Measurements from ENCODE around the gene CACNA1D.

CACNA1D gene

GRCh38 chr3:53725387-53725995, 231.1 kb downstream of the CACNA1D start:
- no peak for DNase-seq

- no peak for DNase-seq
Observed at GRCh38 chr3:53726643-53727042, 232.2 kb downstream of the CACNA1D start.

- no peak for DNase-seq
Observed at GRCh38 chr3:53728606-53729005, 234.2 kb downstream of the CACNA1D start.

- no peak for DNase-seq
Observed at GRCh38 chr3:53729159-53729558, 234.7 kb downstream of the CACNA1D start.

GRCh38 chr3:53729618-53730017, 235.2 kb downstream of the CACNA1D start:
- no peak for DNase-seq

GRCh38 chr3:53730576-53730975, 236.2 kb downstream of the CACNA1D start:
- no peak for DNase-seq

GRCh38 chr3:53731934-53732624, 237.7 kb downstream of the CACNA1D start:
- DNase-seq = no peak

- no peak for DNase-seq
Observed at GRCh38 chr3:53733446-53733845, 239.0 kb downstream of the CACNA1D start.

GRCh38 chr3:53739966-53740365, 245.6 kb downstream of the CACNA1D start:
- no peak for DNase-seq

- no peak for DNase-seq
Observed at GRCh38 chr3:53740956-53741355, 246.5 kb downstream of the CACNA1D start.

GRCh38 chr3:53744351-53744750, 249.9 kb downstream of the CACNA1D start:
- DNase-seq = no peak

GRCh38 chr3:53747559-53747958, 253.1 kb downstream of the CACNA1D start:
- no peak for DNase-seq

GRCh38 chr3:53748512-53749271, 254.3 kb downstream of the CACNA1D start:
- no peak for DNase-seq

GRCh38 chr3:53749448-53749847, 255.0 kb downstream of the CACNA1D start:
- no peak for DNase-seq

- DNase-seq = no peak
Observed at GRCh38 chr3:53750253-53751210, 256.1 kb downstream of the CACNA1D start.

- no peak for DNase-seq
Observed at GRCh38 chr3:53753518-53754183, 259.2 kb downstream of the CACNA1D start.

GRCh38 chr3:53754325-53754724, 259.9 kb downstream of the CACNA1D start:
- no peak for DNase-seq

GRCh38 chr3:53758846-53759245, 264.4 kb downstream of the CACNA1D start:
- DNase-seq = no peak

- DNase-seq = no peak
Observed at GRCh38 chr3:53763353-53763752, 268.9 kb downstream of the CACNA1D start.

GRCh38 chr3:53764026-53764775, 269.8 kb downstream of the CACNA1D start:
- no peak for DNase-seq

GRCh38 chr3:53765753-53766152, 271.3 kb downstream of the CACNA1D start:
- no peak for DNase-seq

GRCh38 chr3:53766706-53767105, 272.3 kb downstream of the CACNA1D start:
- DNase-seq = no peak
